H1 (cell line): ENCODE results near the gene AHNAK2.

ENCODE experiments used
- ATF3 ChIP-seq: IDR thresholded peaks from 2 replicates; pipeline ENCODE4 v1.6.1; 2011; ENCODE audit warnings: low read depth, mild to moderate bottlenecking, low read length; ENCODE audit not compliant: insufficient read depth
- BCL11A ChIP-seq, 2 experiments: IDR thresholded peaks; one replicate each; pipeline ENCODE4 v1.6.1; 2011; ENCODE audit warnings: low read depth in 2 of 2, low read length in 2 of 2, mild to moderate bottlenecking in 2 of 2
- CBX5 ChIP-seq: fragments of 300-800, 300-1000 bp; sonication (generic); IDR thresholded peaks from 2 replicates; pipeline ENCODE4 v1.7.1; 2016; ENCODE audit warnings: antibody characterized with exemption, low read length, low read depth
- CREB1 ChIP-seq: IDR thresholded peaks from 2 replicates; pipeline ENCODE4 v1.6.1; 2012; ENCODE audit warnings: inconsistent platforms
- MAX ChIP-seq: IDR thresholded peaks from 2 replicates; pipeline ENCODE4 v1.6.1; 2012; ENCODE audit warnings: inconsistent platforms
- POLR2A ChIP-seq, 2 experiments: IDR thresholded peaks; 1 replicate in 1 of 2; 2 replicates in 1 of 2; pipeline ENCODE4 v1.6.1; 2011; ENCODE audit warnings: low read depth in 2 of 2, low read length in 2 of 2, mild to moderate bottlenecking in 2 of 2; ENCODE audit errors: control extremely low read depth in 1 of 2
- RAD21 ChIP-seq, 2 experiments: IDR thresholded peaks in 1 of 2; conservative IDR thresholded peaks in 1 of 2; 2 replicates each; pipeline ENCODE4 v1.6.1; 2011; ENCODE audit warnings: low read depth in 2 of 2, low read length in 2 of 2, improper control_type of control experiment in 1 of 2, inconsistent platforms in 1 of 2, mild to moderate bottlenecking in 1 of 2, moderate library complexity in 1 of 2
- SIN3A ChIP-seq, 2 experiments: IDR thresholded peaks in 1 of 2; conservative IDR thresholded peaks in 1 of 2; 2 replicates each; pipeline ENCODE4 v1.6.1; 2011 to 2012; ENCODE audit warnings: low read length in 2 of 2, improper control_type of control experiment in 1 of 2, low read depth in 1 of 2, mild to moderate bottlenecking in 1 of 2
- SP1 ChIP-seq: IDR thresholded peaks from 2 replicates; pipeline ENCODE4 v1.6.1; 2011; ENCODE audit warnings: low read depth, low read length
- TCF12 ChIP-seq: IDR thresholded peaks from 2 replicates; pipeline ENCODE4 v1.6.1; 2011; ENCODE audit warnings: low read depth, mild to moderate bottlenecking, low read length

- TF ChIP-seq TCF12 (no peak), CBX5 (no peak), BCL11A (IDR thresholded peaks at IDR 0.05; ENCODE audit: low read depth in 2 of 2, low read length in 2 of 2) (no peak), POLR2A (IDR thresholded peaks at IDR 0.05; ENCODE audit: control extremely low read depth in 1 of 2, low read depth in 2 of 2, low read length in 2 of 2) (no peak), CREB1 (no peak), MAX (no peak), SIN3A (conservative IDR thresholded peaks at IDR 0.05 in 1 of 2, IDR thresholded peaks at IDR 0.05 in 1 of 2; ENCODE audit: low read depth in 1 of 2, low read length in 2 of 2) (no peak), ATF3 (no peak), RAD21 (IDR thresholded peaks at IDR 0.05 in 1 of 2, conservative IDR thresholded peaks at IDR 0.05 in 1 of 2; ENCODE audit: low read depth in 2 of 2, low read length in 2 of 2) (no peak), SP1 (no peak)
Measured at GRCh38 chr14:104937694-104938365, 40.3 kb downstream of the AHNAK2 start.
